Thyroid gland (tissue), 4 donors: ENCODE measurements around the gene SLC24A3.

Experiments used
- POLR2A ChIP-seq, 2 donors: fragments of 450-650 bp; IDR thresholded peaks; one replicate each; pipeline ENCODE4 v1.6.1; 2017; ENCODE audit warnings: antibody characterized with exemption in 2 of 2, mild to moderate bottlenecking in 2 of 2, moderate library complexity in 1 of 2
- TF ChIP-seq, protein P1 (sequence below), 6 experiments: fragments of 200-600 bp in 3 of 6; fragments of 450-650 bp in 3 of 6; sonication (generic) in 3 of 6; IDR thresholded peaks; one replicate each; pipeline ENCODE4 v1.5.1; 2016 to 2019; ENCODE audit warnings: antibody characterized with exemption in 6 of 6, mild to moderate bottlenecking in 2 of 6, inconsistent platforms in 1 of 6, moderate library complexity in 1 of 6

GRCh38 chr20:19768325-19768842 is 555.9 kb downstream of the SLC24A3 start:
- TF ChIP-seq, protein P1, sequence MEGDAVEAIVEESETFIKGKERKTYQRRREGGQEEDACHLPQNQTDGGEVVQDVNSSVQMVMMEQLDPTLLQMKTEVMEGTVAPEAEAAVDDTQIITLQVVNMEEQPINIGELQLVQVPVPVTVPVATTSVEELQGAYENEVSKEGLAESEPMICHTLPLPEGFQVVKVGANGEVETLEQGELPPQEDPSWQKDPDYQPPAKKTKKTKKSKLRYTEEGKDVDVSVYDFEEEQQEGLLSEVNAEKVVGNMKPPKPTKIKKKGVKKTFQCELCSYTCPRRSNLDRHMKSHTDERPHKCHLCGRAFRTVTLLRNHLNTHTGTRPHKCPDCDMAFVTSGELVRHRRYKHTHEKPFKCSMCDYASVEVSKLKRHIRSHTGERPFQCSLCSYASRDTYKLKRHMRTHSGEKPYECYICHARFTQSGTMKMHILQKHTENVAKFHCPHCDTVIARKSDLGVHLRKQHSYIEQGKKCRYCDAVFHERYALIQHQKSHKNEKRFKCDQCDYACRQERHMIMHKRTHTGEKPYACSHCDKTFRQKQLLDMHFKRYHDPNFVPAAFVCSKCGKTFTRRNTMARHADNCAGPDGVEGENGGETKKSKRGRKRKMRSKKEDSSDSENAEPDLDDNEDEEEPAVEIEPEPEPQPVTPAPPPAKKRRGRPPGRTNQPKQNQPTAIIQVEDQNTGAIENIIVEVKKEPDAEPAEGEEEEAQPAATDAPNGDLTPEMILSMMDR (IDR thresholded peaks at IDR 0.05) = no peak
- TF ChIP-seq POLR2A (IDR thresholded peaks at IDR 0.05) = no peak
